Heart right ventricle (tissue), 16 donors: ENCODE measurements around the gene CADM4. TPM values are rescaled to one million over a fixed set of nuclear protein-coding genes. Genes with fewer than 3 reads are reported as not detected.

Experiments
- ATAC-seq, 8 donors: fragments of 200-7000 bp; cut with Tn5 transposase; one replicate each; pipeline ENCODE4 v1.9.1; 2020; ENCODE audit warnings: mild to moderate bottlenecking in 8 of 8, moderate library complexity in 8 of 8, moderate number of reproducible peaks in 1 of 8
- DNase-seq, 2 donors: peaks; one replicate each; pipeline ENCODE4 v3.0.0-alpha.2; 2020
- H3K27ac ChIP-seq, 10 donors: fragments of 200-600 bp; sonication (generic) in 2 of 10; one replicate each; pipeline versions ENCODE4 v1.5.0 to v1.8.0; 2020 to 2022; ENCODE audit warnings: mild to moderate bottlenecking in 3 of 10
- H3K27me3 ChIP-seq, 7 donors: fragments of 200-600 bp; one replicate each; pipeline ENCODE4 v1.8.0; 2021 to 2022; ENCODE audit warnings: mild to moderate bottlenecking in 2 of 7
- H3K36me3 ChIP-seq, 9 donors: fragments of 200-600 bp; sonication (generic) in 1 of 9; one replicate each; pipeline versions ENCODE4 v1.5.0 to v1.8.0; 2020 to 2022; ENCODE audit warnings: mild to moderate bottlenecking in 2 of 9
- H3K4me1 ChIP-seq, 9 donors: fragments of 200-600 bp; sonication (generic) in 1 of 9; one replicate each; pipeline versions ENCODE4 v1.5.0 to v1.8.0; 2020 to 2022; ENCODE audit warnings: mild to moderate bottlenecking in 4 of 9
- H3K4me3 ChIP-seq, 10 donors: fragments of 200-600 bp; sonication (generic) in 2 of 10; one replicate each; pipeline versions ENCODE4 v1.5.0 to v1.8.0; 2020 to 2022; ENCODE audit warnings: mild to moderate bottlenecking in 7 of 10, moderate library complexity in 2 of 10
- H3K9me3 ChIP-seq, 11 donors: fragments of 200-600 bp in 10 of 11; sonication (generic) in 2 of 11; one replicate each; pipeline versions ENCODE4 v1.5.0 to v1.8.0; 2013 to 2022; ENCODE audit warnings: mild to moderate bottlenecking in 2 of 11, control low read depth in 1 of 11, moderate library complexity in 1 of 11
- WGBS, 2 donors: extraction: QIAGEN DNeasy Blood & Tissue Kit; methylation state at CpG; one replicate each; pipeline ENCODE4 v1.1.7; 2013; ENCODE audit warnings: inconsistent platforms in 1 of 2; 5-methylcytosine and 5-hydroxymethylcytosine counted together
- intact Hi-C, 10 donors: fragments of 100-400 bp; cut with DNase I; formaldehyde crosslinking; loops; one replicate each; pipeline versions ENCODE4 v1.11.1 to v1.14.2; 2022
- polyA plus RNA-seq, 2 donors: library from polyadenylated mRNA; stranded (reverse); fragments of 200-250 nt; gene quantifications; one replicate each; pipeline ENCODE4 v1.2.3, GENCODE V29; 2013
- total RNA-seq, 10 donors: library from RNA; stranded (reverse); fragmentation: NEBNext Ultra II Directional in 3 of 10; extraction: Animal tissue kit (Norgen Biotek cat#: 25700) in 3 of 10; gene quantifications; one replicate each; pipeline versions ENCODE4 v1.2.1 to v1.2.4, GENCODE V29; 2021 to 2023
- TF ChIP-seq, protein P1 (sequence below), 9 donors: fragments of 200-600 bp; sonication (generic) in 2 of 9; IDR thresholded peaks; one replicate each; pipeline versions ENCODE4 v1.5.0 to v1.8.0; 2021 to 2022; ENCODE audit warnings: antibody characterized with exemption in 9 of 9, mild to moderate bottlenecking in 5 of 9, moderate library complexity in 1 of 9
- donor health status: Arrhythmogenic right ventricular cardiomyopathy.
- donor health status: ischemic (EF 13 %, LVEDD 7.1; RV severe dilation, severe dysfunction).
- donor health status: healthy with polysubstance abuse.
- donor health status: DM: no; HTN: yes; CAD: no.
- donor health status: DM: no; HTN: no; CAD: no.
- donor health status: ischemic (EF 25% LVEDD 6.9; RV normal size, moderate dysfunction).
- donor health status: ischemic (EF 25% LVEDD 5.7; RV mildly dilated, moderate dysfunction).
- donor health status: healthy.
- donor health status: DM: yes; HTN: yes; CAD: no.
- donor health status: Ischemic cardiomyopathy.
- donor health status: ischemic (EF 35%, LVEDD 5.7; RV mildly dilated, moderate dysfunction).
- donor health status: nonischemic (EF 11% LVEDD 7.7; RV severe dilation, severe dysfunction).
- donor health status: DM: yes; HTN: yes; CAD: no.
- donor health status: PGD.
- donor health status: ischemic (EF 29% LVEDD 5.4; RV normal size, mild dysfunction).
- donor health status: nonischemic (EF 23%, LVEDD 6.1; RV moderate dilation, normal function).

The CADM4 gene
- total and polyA plus RNA-seq, 12 donors: 3.0 to 12.3 (median 8.2) TPM

DNA sequence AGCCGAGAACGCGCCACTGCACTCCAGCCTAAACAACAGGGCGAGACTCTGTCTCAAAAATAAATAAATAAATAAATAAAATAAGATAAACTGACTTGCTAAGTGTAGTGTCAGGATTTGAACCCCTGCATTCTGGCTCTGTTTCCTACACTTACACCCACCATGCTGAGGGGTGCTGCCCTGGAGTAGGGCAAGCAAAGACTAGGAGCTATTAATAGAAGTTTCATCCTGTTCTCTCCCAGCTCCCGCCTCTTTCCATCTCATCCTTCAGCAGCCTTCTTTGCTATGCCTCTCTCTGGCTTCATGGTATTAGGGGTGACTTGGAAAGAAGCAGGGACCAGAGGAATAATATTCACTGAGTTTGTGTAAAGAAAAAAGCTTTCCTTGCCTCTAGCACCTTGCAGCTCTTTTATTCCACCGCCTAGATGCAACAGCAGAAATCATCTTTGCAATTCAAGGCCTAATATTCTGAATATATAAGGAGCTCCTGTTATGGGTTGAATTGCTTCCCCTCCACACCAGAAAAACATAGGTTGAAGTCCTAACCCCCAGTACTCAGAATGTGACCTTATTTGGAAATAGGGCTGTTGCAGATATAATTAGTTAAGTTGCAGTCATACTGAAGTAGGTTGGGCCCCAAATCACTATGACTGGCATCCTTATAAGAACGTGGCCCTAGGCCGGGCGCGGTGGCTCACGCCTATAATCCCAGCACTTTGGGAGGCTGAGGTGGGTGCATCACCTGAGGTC lies 39.0 kb upstream of the CADM4 start:
- intact Hi-C loops: loop anchor here in 2 of 10 donors (10.0 kb wide), 2 partner anchors 46 to 106 kb away; partner anchors contain the start of gene KCNN4 (in 1 of the 2)
- 89 to 90% methylated on average over 11 of the region's 11 CpGs for WGBS, 2 donors
- ATAC-seq: peak in 1 of 8 donors; percentile 45

DNA sequence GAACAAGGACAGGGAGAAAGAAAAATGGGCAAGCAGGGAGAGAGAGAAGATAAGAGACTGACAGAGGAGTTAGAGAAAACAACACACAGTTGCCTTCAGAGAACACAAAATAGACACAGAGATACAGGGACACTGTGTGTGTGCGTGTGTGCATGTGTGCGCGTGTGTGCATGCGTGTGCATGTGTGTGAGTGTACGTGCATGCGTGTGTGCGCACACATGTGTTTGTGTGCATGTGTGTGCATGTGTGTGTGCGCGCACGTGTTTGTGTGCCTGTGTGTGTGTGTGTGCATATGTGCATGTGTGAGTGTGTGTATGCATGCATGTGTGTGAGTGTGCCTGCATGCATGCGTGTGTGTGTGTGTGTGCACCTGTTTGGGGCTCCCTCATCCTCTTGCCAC lies 36.3 kb upstream of the CADM4 start:
- TF ChIP-seq, protein P1, sequence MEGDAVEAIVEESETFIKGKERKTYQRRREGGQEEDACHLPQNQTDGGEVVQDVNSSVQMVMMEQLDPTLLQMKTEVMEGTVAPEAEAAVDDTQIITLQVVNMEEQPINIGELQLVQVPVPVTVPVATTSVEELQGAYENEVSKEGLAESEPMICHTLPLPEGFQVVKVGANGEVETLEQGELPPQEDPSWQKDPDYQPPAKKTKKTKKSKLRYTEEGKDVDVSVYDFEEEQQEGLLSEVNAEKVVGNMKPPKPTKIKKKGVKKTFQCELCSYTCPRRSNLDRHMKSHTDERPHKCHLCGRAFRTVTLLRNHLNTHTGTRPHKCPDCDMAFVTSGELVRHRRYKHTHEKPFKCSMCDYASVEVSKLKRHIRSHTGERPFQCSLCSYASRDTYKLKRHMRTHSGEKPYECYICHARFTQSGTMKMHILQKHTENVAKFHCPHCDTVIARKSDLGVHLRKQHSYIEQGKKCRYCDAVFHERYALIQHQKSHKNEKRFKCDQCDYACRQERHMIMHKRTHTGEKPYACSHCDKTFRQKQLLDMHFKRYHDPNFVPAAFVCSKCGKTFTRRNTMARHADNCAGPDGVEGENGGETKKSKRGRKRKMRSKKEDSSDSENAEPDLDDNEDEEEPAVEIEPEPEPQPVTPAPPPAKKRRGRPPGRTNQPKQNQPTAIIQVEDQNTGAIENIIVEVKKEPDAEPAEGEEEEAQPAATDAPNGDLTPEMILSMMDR (IDR thresholded peaks at IDR 0.05): no peak
- H3K27ac ChIP-seq: peak overlapping the region in 2 of 10 donors; percentile 74 to 87
- intact Hi-C loops: loop anchor here in 2 of 10 donors (10.0 kb wide), 2 partner anchors 49 to 109 kb away; partner anchors contain the start of gene KCNN4 (in 1 of the 2)
- no peak overlapping the region for H3K4me3 ChIP-seq
- no peaks in the 10 kb centered on the region for H3K36me3 ChIP-seq
- 89 to 90% methylated on average over 11 of the region's 11 CpGs for WGBS, 2 donors
- DNase-seq (no peak), ATAC-seq (no peak)
- no peaks in the 10 kb centered on the region for H3K9me3 ChIP-seq
- H3K27me3 ChIP-seq: no peaks in the 10 kb centered on the region
- H3K4me1 ChIP-seq: peaks cover 0 to 41% (median 0%) of the 10 kb centered on the region in 9 donors

More for the DNA sequence above, 39.0 kb upstream of the CADM4 start:
- H3K27ac ChIP-seq: no peak overlapping the region
- TF ChIP-seq, protein P1 (IDR thresholded peaks at IDR 0.05): no peak
- no peaks in the 10 kb centered on the region for H3K9me3 ChIP-seq
- H3K4me3 ChIP-seq: no peak overlapping the region
- DNase-seq: no peak
- H3K36me3 ChIP-seq: no peaks in the 10 kb centered on the region
- H3K27me3 ChIP-seq: no peaks in the 10 kb centered on the region
- peaks cover 0 to 19% (median 0%) of the 10 kb centered on the region in 9 donors for H3K4me1 ChIP-seq

DNA sequence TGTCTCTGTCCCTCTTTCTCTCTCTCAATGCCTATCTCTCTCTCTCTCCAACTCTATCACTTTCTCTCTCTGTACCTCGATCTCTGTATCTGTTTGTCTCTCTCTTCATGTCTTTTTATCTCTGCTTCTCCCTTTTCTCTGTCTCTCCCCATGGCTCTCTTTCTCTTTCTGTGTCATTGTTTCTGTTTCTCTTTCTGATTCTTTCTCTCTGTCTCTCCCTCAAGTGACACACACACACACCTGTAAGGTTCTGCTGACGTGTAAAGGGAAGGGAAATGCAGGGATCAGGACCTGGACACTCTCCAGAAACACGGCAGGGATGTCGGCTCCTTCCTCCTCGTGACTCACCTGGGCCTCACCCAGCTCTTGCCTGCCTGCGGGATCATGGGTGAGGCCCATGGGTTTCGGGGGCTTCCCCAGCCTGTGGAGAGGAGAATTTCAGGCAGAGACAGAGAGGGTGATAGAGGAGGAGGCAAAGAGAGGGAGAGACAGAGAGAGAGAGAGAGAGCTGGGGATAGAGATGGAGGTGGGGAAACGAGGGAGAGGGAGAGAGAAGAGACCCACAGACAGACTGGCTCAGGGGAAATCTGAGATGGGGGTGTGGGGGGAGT lies 35.7 kb upstream of the CADM4 start:
- intact Hi-C loops: loop anchor here in 2 of 10 donors (10.0 kb wide), 2 partner anchors 49 to 109 kb away; partner anchors contain the start of gene KCNN4 (in 1 of the 2)
- Histone ChIP-seq H3K36me3 (no peaks in the 10 kb centered on the region), H3K27me3 (no peaks in the 10 kb centered on the region), H3K27ac (peak overlapping the region in 2 of 10 donors; percentile 74 to 87), H3K9me3 (no peaks in the 10 kb centered on the region), H3K4me1 (peaks cover 0 to 47% (median 3%) of the 10 kb centered on the region in 9 donors), H3K4me3 (no peak overlapping the region)
- TF ChIP-seq, protein P1 (IDR thresholded peaks at IDR 0.05): no peak
- ATAC-seq: no peak
- WGBS, 2 donors: 34% methylated on average over 8 of the region's 8 CpGs
- no peak for DNase-seq

DNA sequence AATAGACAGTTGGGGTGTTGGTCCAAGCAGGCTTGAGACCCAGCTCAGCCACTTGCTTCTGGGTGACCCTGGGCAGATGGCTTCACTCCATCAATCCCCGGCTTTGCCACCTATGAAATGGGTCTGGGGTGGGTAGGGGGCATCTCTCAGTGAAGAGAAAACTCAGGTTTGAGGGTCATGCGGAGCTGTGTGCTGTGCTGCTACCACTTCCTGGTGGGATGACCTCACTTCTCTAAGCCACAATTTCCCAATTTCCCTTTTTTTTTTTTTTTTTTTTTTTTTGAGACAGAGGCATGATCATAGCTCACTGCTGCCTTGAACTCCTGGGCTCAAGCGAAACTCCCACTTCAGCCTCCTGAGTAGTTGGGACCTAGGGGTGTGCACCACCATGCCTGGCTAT lies 34.9 kb upstream of the CADM4 start:
- intact Hi-C loops: loop anchor here in 2 of 10 donors (10.0 kb wide), 2 partner anchors 50 to 110 kb away; partner anchors contain the start of gene KCNN4 (in 1 of the 2)
- WGBS, 2 donors: 71 to 74% methylated on average over 3 of the region's 3 CpGs
- Histone ChIP-seq H3K4me1 (peaks cover 0 to 54% (median 10%) of the 10 kb centered on the region in 9 donors), H3K27me3 (no peaks in the 10 kb centered on the region), H3K4me3 (no peak overlapping the region), H3K36me3 (no peaks in the 10 kb centered on the region), H3K9me3 (no peaks in the 10 kb centered on the region), H3K27ac (peak overlapping the region in 5 of 10 donors; percentile 19 to 87 (median 48))
- TF ChIP-seq, protein P1 (IDR thresholded peaks at IDR 0.05): no peak
- ATAC-seq: peak in 5 of 8 donors; percentile 4 to 30 (median 17)
- peak in 1 of 2 donors; percentile 19 for DNase-seq
